GM21526 (cell line): Measurements from ENCODE around the gene CLEC20A.

Source experiments
- ATAC-seq: cut with Tn5 transposase; IDR thresholded peaks from one replicate; pipeline ENCODE4 v1.9.1; 2021; ENCODE audit warnings: moderate library complexity; ENCODE audit not compliant: unreplicated experiment, low FRiP score

Gene CLEC20A

GRCh38 chr1:178477841-178478240 lies 18.9 kb downstream of the CLEC20A start:
- ATAC-seq = no peak

- no peak for ATAC-seq
Observed at GRCh38 chr1:178477373-178477772, 19.4 kb downstream of the CLEC20A start.

GRCh38 chr1:178472531-178472930 lies 24.2 kb downstream of the CLEC20A start:
- no peak for ATAC-seq

- no peak for ATAC-seq
Observed at GRCh38 chr1:178470411-178470960, 26.3 kb downstream of the CLEC20A start.

- ATAC-seq = no peak
Observed at GRCh38 chr1:178467837-178468236, 28.9 kb downstream of the CLEC20A start.

GRCh38 chr1:178465011-178465410 lies 31.8 kb downstream of the CLEC20A start:
- ATAC-seq = no peak

- no peak for ATAC-seq
Observed at GRCh38 chr1:178464566-178464965, 32.2 kb downstream of the CLEC20A start.

- ATAC-seq = no peak
Observed at GRCh38 chr1:178464141-178464540, 32.6 kb downstream of the CLEC20A start.

GRCh38 chr1:178461701-178462100 lies 35.1 kb downstream of the CLEC20A start:
- ATAC-seq = no peak

GRCh38 chr1:178461104-178461503 lies 35.7 kb downstream of the CLEC20A start:
- ATAC-seq = no peak

GRCh38 chr1:178458203-178458602 lies 38.6 kb downstream of the CLEC20A start:
- ATAC-seq = no peak

GRCh38 chr1:178457651-178458050 lies 39.1 kb downstream of the CLEC20A start:
- no peak for ATAC-seq

GRCh38 chr1:178456472-178456871 lies 40.3 kb downstream of the CLEC20A start:
- no peak for ATAC-seq

GRCh38 chr1:178452013-178452412 lies 44.8 kb downstream of the CLEC20A start:
- ATAC-seq = no peak

- ATAC-seq = no peak
Observed at GRCh38 chr1:178451529-178451928, 45.2 kb downstream of the CLEC20A start.

GRCh38 chr1:178450871-178451270 lies 45.9 kb downstream of the CLEC20A start:
- ATAC-seq = no peak

- ATAC-seq = no peak
Observed at GRCh38 chr1:178442925-178443324, 53.8 kb downstream of the CLEC20A start.

- ATAC-seq = no peak
Observed at GRCh38 chr1:178438432-178438831, 58.3 kb downstream of the CLEC20A start.

GRCh38 chr1:178436899-178437298 lies 59.9 kb downstream of the CLEC20A start:
- no peak for ATAC-seq

- no peak for ATAC-seq
Observed at GRCh38 chr1:178434899-178435435, 61.8 kb downstream of the CLEC20A start.

GRCh38 chr1:178434360-178434759 lies 62.4 kb downstream of the CLEC20A start:
- ATAC-seq = no peak
